Colonic mucosa (tissue), 4 donors: Measurements from ENCODE around the gene NRCAM. TPM values are rescaled to one million over a fixed set of nuclear protein-coding genes. Genes with fewer than 3 reads are reported as not detected.

Experiments used
- DNase-seq: peaks from one replicate; pipeline ENCODE4 v3.0.0-alpha.2; 2020
- H3K27ac ChIP-seq: fragments of 200-600 bp; one replicate; pipeline ENCODE4 v1.8.0; 2021
- H3K27me3 ChIP-seq: fragments of 200-600 bp; one replicate; pipeline ENCODE4 v1.8.0; 2021
- H3K36me3 ChIP-seq: fragments of 200-600 bp; one replicate; pipeline ENCODE4 v1.8.0; 2021
- H3K4me1 ChIP-seq: fragments of 200-600 bp; one replicate; pipeline ENCODE4 v1.8.0; 2021; ENCODE audit warnings: mild to moderate bottlenecking
- H3K4me3 ChIP-seq: fragments of 200-600 bp; one replicate; pipeline ENCODE4 v1.8.0; 2021
- H3K9ac ChIP-seq, 2 donors: one replicate each; pipeline ENCODE4 v1.7.0; 2013; ENCODE audit warnings: control low read depth in 2 of 2, low read depth in 2 of 2, low read length in 2 of 2
- H3K9me3 ChIP-seq: fragments of 200-600 bp; one replicate; pipeline ENCODE4 v1.8.0; 2021
- CTCF ChIP-seq: fragments of 200-600 bp; IDR thresholded peaks from one replicate; pipeline ENCODE4 v1.8.0; 2022; ENCODE audit warnings: antibody characterized with exemption, mild to moderate bottlenecking
- intact Hi-C: fragments of 100-400 bp; cut with DNase I; formaldehyde crosslinking; loops from one replicate; pipeline ENCODE4 v1.14.1; 2022
- total RNA-seq, 2 donors: library from RNA; stranded (reverse); fragmentation: NEBNext Ultra II Directional in 1 of 2; extraction: Animal tissue kit (Norgen Biotek cat#: 25700) in 1 of 2; gene quantifications; one replicate each; pipeline ENCODE4 v1.2.1, GENCODE V29; 2021
- donor health status: healthy.
- donor health status: DM: no; HTN: no; CAD: no.
- donor health status: DM: no; HTN: no; CAD: no.

The NRCAM gene
- total RNA-seq, 2 donors from 2014 or later: 0.42 to 1.1 TPM

GRCh38 chr7:108167460-108167859 lies 288.8 kb downstream of the NRCAM start:
- no peak overlapping the region for H3K4me3 ChIP-seq
- no peaks in the 10 kb centered on the region for H3K4me1 ChIP-seq
- no peak for DNase-seq
- no peak overlapping the region for H3K27ac ChIP-seq
- intact Hi-C loops: no loop called here
- no peaks in the 10 kb centered on the region for H3K9me3 ChIP-seq
- H3K9ac ChIP-seq: no peak overlapping the region
- TF ChIP-seq CTCF: no peak
- no peaks in the 10 kb centered on the region for H3K36me3 ChIP-seq
- no peaks in the 10 kb centered on the region for H3K27me3 ChIP-seq

GRCh38 chr7:108166687-108167086 lies 289.5 kb downstream of the NRCAM start:
- H3K27ac ChIP-seq: no peak overlapping the region
- H3K27me3 ChIP-seq: no peaks in the 10 kb centered on the region
- no peaks in the 10 kb centered on the region for H3K9me3 ChIP-seq
- intact Hi-C loops: no loop called here
- TF ChIP-seq CTCF: no peak
- H3K9ac ChIP-seq: no peak overlapping the region
- no peak for DNase-seq
- no peak overlapping the region for H3K4me3 ChIP-seq
- no peaks in the 10 kb centered on the region for H3K4me1 ChIP-seq
- H3K36me3 ChIP-seq: no peaks in the 10 kb centered on the region

DNA sequence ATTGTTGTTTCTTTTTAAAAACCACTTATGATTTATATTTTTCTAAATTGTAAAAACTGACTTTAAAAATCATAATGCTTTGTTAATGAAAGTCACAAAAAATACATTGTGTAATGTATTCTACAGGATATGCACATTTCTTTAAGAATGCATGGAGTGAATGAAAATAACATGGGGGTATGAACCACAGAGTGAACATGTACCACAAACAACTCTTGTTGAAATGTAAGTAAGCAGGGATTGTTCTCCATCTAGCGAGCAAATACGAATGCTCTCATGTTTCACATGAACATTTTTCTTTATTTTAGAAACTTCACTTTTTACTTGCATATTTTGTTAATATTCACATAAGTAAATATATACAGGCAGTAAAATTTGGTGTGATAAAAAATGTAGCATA lies 290.5 kb downstream of the NRCAM start:
- intact Hi-C loops: no loop called here
- H3K27ac ChIP-seq: no peak overlapping the region
- no peaks in the 10 kb centered on the region for H3K4me1 ChIP-seq
- no peaks in the 10 kb centered on the region for H3K27me3 ChIP-seq
- no peak overlapping the region for H3K9ac ChIP-seq
- H3K36me3 ChIP-seq: no peaks in the 10 kb centered on the region
- no peaks in the 10 kb centered on the region for H3K9me3 ChIP-seq
- no peak for TF ChIP-seq CTCF
- H3K4me3 ChIP-seq: no peak overlapping the region
- DNase-seq: no peak

GRCh38 chr7:108164946-108165345 lies 291.3 kb downstream of the NRCAM start:
- no peaks in the 10 kb centered on the region for H3K36me3 ChIP-seq
- intact Hi-C loops: no loop called here
- H3K4me3 ChIP-seq: no peak overlapping the region
- no peaks in the 10 kb centered on the region for H3K27me3 ChIP-seq
- no peak for TF ChIP-seq CTCF
- H3K9me3 ChIP-seq: no peaks in the 10 kb centered on the region
- H3K9ac ChIP-seq: no peak overlapping the region
- H3K4me1 ChIP-seq: no peaks in the 10 kb centered on the region
- no peak overlapping the region for H3K27ac ChIP-seq
- DNase-seq: no peak

GRCh38 chr7:108164342-108164741 lies 291.9 kb downstream of the NRCAM start:
- Histone ChIP-seq H3K4me3 (no peak overlapping the region), H3K9me3 (no peaks in the 10 kb centered on the region), H3K27me3 (no peaks in the 10 kb centered on the region), H3K9ac (no peak overlapping the region), H3K27ac (no peak overlapping the region), H3K36me3 (no peaks in the 10 kb centered on the region), H3K4me1 (no peaks in the 10 kb centered on the region)
- intact Hi-C loops: no loop called here
- DNase-seq: no peak
- no peak for TF ChIP-seq CTCF

GRCh38 chr7:108158776-108159175 lies 297.5 kb downstream of the NRCAM start:
- TF ChIP-seq CTCF: no peak
- intact Hi-C loops: no loop called here
- H3K4me3 ChIP-seq: no peak overlapping the region
- H3K9me3 ChIP-seq: no peaks in the 10 kb centered on the region
- no peak overlapping the region for H3K27ac ChIP-seq
- no peak overlapping the region for H3K9ac ChIP-seq
- no peaks in the 10 kb centered on the region for H3K4me1 ChIP-seq
- no peak for DNase-seq
- no peaks in the 10 kb centered on the region for H3K36me3 ChIP-seq
- H3K27me3 ChIP-seq: no peaks in the 10 kb centered on the region
